ENCODE results near the gene CNTLN.
A peak's percentile ranks its signal among the peaks of the same experiment; 100 is the strongest.

DNA sequence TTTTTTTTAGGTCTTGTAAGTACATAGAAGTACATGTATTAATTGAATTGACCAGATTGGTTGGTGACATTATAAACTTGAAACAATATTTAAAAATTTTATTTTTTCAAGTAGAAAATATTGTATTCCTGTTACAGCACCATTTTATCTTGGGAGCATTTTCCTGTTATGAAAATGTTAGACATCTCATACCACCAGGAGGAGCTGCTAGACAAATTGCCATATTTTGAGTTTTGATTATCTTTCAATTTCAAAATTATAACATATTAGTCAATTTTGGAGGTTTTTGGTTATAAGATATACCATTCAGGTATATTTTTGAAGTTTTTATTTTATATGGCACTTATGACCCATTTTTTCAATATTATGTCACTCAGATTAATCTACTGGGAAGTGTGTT is 84.4 kb downstream of the CNTLN start:
- TF ChIP-seq EP300 (IDR thresholded peaks at IDR 0.05): no peak
- TF ChIP-seq CTCF (IDR thresholded peaks at IDR 0.05): peak; percentile 33; the same call in 2 of the 3 replicates
- TF ChIP-seq CHD4 (IDR thresholded peaks at IDR 0.05; ENCODE audit: borderline replicate concordance): no peak
- no peak for TF ChIP-seq CHD2 (IDR thresholded peaks at IDR 0.05; ENCODE audit: low read length, partially characterized antibody)
- TF ChIP-seq RCOR1 (IDR thresholded peaks at IDR 0.05; ENCODE audit: low read depth, low read length): no peak
- no peak for TF ChIP-seq JUN (IDR thresholded peaks at IDR 0.05)
- no peak for TF ChIP-seq POLR2A (IDR thresholded peaks at IDR 0.05; ENCODE audit: low read length)
- TF ChIP-seq MYC (IDR thresholded peaks at IDR 0.05; ENCODE audit: borderline replicate concordance, low read length): no peak
- no peak for TF ChIP-seq KDM5A (IDR thresholded peaks at IDR 0.05)
- TF ChIP-seq HDAC2 (IDR thresholded peaks at IDR 0.05): no peak
